PC-3 (cell line): ENCODE data around the gene SLC35F2. TPM values are rescaled to one million over a fixed set of nuclear protein-coding genes. Genes with fewer than 3 reads are reported as not detected.

Source experiments
- total RNA-seq: library from RNA; depleted of rRNA; stranded (reverse); fragments of >200 nt; gene quantifications from 2 replicates; pipeline ENCODE4 v1.2.3, GENCODE V29; 2014; rRNA removed

Gene SLC35F2
- total RNA-seq, 1 experiment from 2014 or later = 210 TPM

Other genes with a start within 250 kb of the SLC35F2 start
- 0.40 TPM in 1 of 2 replicates, not detected in the other for gene SLN, start 146.7 kb downstream of the SLC35F2 start, total RNA-seq
- not detected in 2 replicates for gene RAB39A, start 69.7 kb upstream of the SLC35F2 start, total RNA-seq
- gene CUL5, start 150.1 kb upstream of the SLC35F2 start, total RNA-seq = 32.1 and 37.0 TPM in 2 replicates